ENCODE measurements around the gene MRPL52. TPM values are rescaled to one million over a fixed set of nuclear protein-coding genes. Genes with fewer than 3 reads are reported as not detected.

MRPL52 gene
- total and polyA plus RNA-seq, 2 of the 13 experiments (the other 11 are each of a cell fraction or from before 2014, with no cell fraction given): 118 to 329 TPM

GRCh38 chr14:22821193-22822015, 8.3 kb upstream of the MRPL52 start (continued):
- TF ChIP-seq MZF1 (CRISPR knock-in tag; IDR thresholded peaks at IDR 0.05; ENCODE audit: borderline replicate concordance): no peak
- peak; percentile 73; the same call in 1 of the 2 replicates for TF ChIP-seq ZNF3 (CRISPR knock-in tag; IDR thresholded peaks at IDR 0.05)
- no peak for TF ChIP-seq SRSF1 (optimal IDR thresholded peaks at IDR 0.05; ENCODE audit: low read depth, low read length)
- no peak for TF ChIP-seq TMF1 (CRISPR knock-in tag; IDR thresholded peaks at IDR 0.05; ENCODE audit: low read depth)
- no peak for TF ChIP-seq FOXA1 (IDR thresholded peaks at IDR 0.05)
- TF ChIP-seq FOXA1 (CRISPR knock-in tag; IDR thresholded peaks at IDR 0.05): peak; percentile 35; the same call in 1 of the 2 replicates
- TF ChIP-seq ZUFSP (CRISPR knock-in tag; IDR thresholded peaks at IDR 0.05; ENCODE audit: borderline replicate concordance): no peak; the same call in 1 of the 2 replicates
- peak; percentile 81 for TF ChIP-seq KMT2B (CRISPR knock-in tag; IDR thresholded peaks at IDR 0.05)
- TF ChIP-seq ZMYM3 (CRISPR knock-in tag; IDR thresholded peaks at IDR 0.05): peak; percentile 73
- no peak for TF ChIP-seq ZNF773 (CRISPR knock-in tag; IDR thresholded peaks at IDR 0.05; ENCODE audit: borderline replicate concordance)
- TF ChIP-seq HDAC2 (CRISPR knock-in tag; IDR thresholded peaks at IDR 0.05): peak; percentile 73; the same call in 1 of the 2 replicates
- peak; percentile 70; the same call in 1 of the 2 replicates for TF ChIP-seq KAT8 (CRISPR knock-in tag; IDR thresholded peaks at IDR 0.05)
- TF ChIP-seq MYPOP (CRISPR knock-in tag; IDR thresholded peaks at IDR 0.05): peak; percentile 86; the same call in 1 of the 2 replicates
- TF ChIP-seq PLSCR1 (CRISPR knock-in tag; IDR thresholded peaks at IDR 0.05; ENCODE audit: borderline replicate concordance): no peak; the same call in 1 of the 2 replicates
- TF ChIP-seq POLR2AphosphoS5 (IDR thresholded peaks at IDR 0.05; ENCODE audit: low read depth, low read length): no peak
- 0 out of 2 replicates have a peak, but pooled peaks have one; percentile 44 for TF ChIP-seq ZBTB14 (CRISPR knock-in tag; IDR thresholded peaks at IDR 0.05)
- peak; percentile 86 for TF ChIP-seq HMGXB3 (CRISPR knock-in tag; IDR thresholded peaks at IDR 0.05; ENCODE audit: borderline replicate concordance)
- TF ChIP-seq HIC2 (CRISPR knock-in tag; IDR thresholded peaks at IDR 0.05; ENCODE audit: low read depth): peak; percentile 69; the same call in 1 of the 2 replicates

Data from HepG2 (cell line).